Testis (tissue), 5 donors: ENCODE data around the gene DGKZ. TPM values are rescaled to one million over a fixed set of nuclear protein-coding genes. Genes with fewer than 3 reads are reported as not detected.

ENCODE experiments used
- DNase-seq: peaks from one replicate; pipeline ENCODE4 v3.0.0-alpha.2; 2019
- H3K27ac ChIP-seq, 2 donors: fragments of 200-600 bp; sonication (generic); one replicate each; pipeline ENCODE4 v1.5.1; 2019
- H3K27me3 ChIP-seq: fragments of 200-600 bp; sonication (generic); one replicate; pipeline ENCODE4 v1.5.1; 2019
- H3K36me3 ChIP-seq: fragments of 200-600 bp; sonication (generic); one replicate; pipeline ENCODE4 v1.5.1; 2017; ENCODE audit warnings: low read depth; ENCODE audit errors: missing control alignments
- H3K4me1 ChIP-seq: fragments of 200-600 bp; sonication (generic); one replicate; pipeline ENCODE4 v1.5.1; 2019
- H3K4me3 ChIP-seq, 2 donors: fragments of 200-600 bp; sonication (generic); one replicate each; pipeline ENCODE4 v1.5.1; 2017 to 2019
- H3K9me3 ChIP-seq: fragments of 200-600 bp; sonication (generic); one replicate; pipeline ENCODE4 v1.5.1; 2017
- CTCF ChIP-seq, 3 experiments: fragments of 450-650 bp in 2 of 3; fragments of 200-600 bp in 1 of 3; sonication (generic) in 1 of 3; IDR thresholded peaks; one replicate each; pipeline ENCODE4 v1.5.1; 2016 to 2019; ENCODE audit warnings: antibody characterized with exemption in 3 of 3, mild to moderate bottlenecking in 2 of 3, moderate library complexity in 1 of 3
- POLR2A ChIP-seq: fragments of 450-650 bp; IDR thresholded peaks from one replicate; pipeline ENCODE4 v1.6.1; 2017; ENCODE audit warnings: antibody characterized with exemption, mild to moderate bottlenecking, moderate library complexity
- WGBS, 2 donors: methylation state at CpG; one replicate each; pipeline ENCODE4 v1.1.5; 2018; 5-methylcytosine and 5-hydroxymethylcytosine counted together
- intact Hi-C: fragments of 100-400 bp; cut with DNase I; formaldehyde crosslinking; loops from one replicate; pipeline ENCODE4 v1.15.1; 2023; ENCODE audit warnings: low total_unique reads
- long read RNA-seq, 2 donors: transcript quantifications; one replicate each; lab custom pipeline, GENCODE V29; 2026
- polyA plus RNA-seq: library from polyadenylated mRNA; stranded (reverse); fragments of 350-450 nt; fragmentation: Illumina TruSeq; extraction: RNeasy Lipid Tissue Mini Kit (QIAGEN cat#74804); gene quantifications from one replicate; pipeline ENCODE4 v1.2.3, GENCODE V29; 2014; ENCODE audit warnings: low read depth, low replicate concordance; ENCODE audit not compliant: insufficient read depth
- total RNA-seq, 2 donors: library from RNA; depleted of rRNA; stranded (reverse); fragments of >200 nt; gene quantifications; one replicate each; pipeline ENCODE4 v1.2.3, GENCODE V29; 2016

DGKZ gene
- total RNA-seq: 100 to 1,000 TPM in 1 of 2 donors, 10 to 100 TPM in 1; 67.2 to 104 TPM
- polyA plus RNA-seq: 33.8 TPM
- long read RNA-seq, donor 1, partial matches to known transcripts: 5 of 9 reads
- long read RNA-seq, donor 1, other reads (novel, unspliced or antisense): 0 of 9 reads
- long read RNA-seq, donor 2, partial matches to known transcripts: 12 of 15 reads
- long read RNA-seq, donor 2, other reads (novel, unspliced or antisense): 0 of 15 reads

DNA sequence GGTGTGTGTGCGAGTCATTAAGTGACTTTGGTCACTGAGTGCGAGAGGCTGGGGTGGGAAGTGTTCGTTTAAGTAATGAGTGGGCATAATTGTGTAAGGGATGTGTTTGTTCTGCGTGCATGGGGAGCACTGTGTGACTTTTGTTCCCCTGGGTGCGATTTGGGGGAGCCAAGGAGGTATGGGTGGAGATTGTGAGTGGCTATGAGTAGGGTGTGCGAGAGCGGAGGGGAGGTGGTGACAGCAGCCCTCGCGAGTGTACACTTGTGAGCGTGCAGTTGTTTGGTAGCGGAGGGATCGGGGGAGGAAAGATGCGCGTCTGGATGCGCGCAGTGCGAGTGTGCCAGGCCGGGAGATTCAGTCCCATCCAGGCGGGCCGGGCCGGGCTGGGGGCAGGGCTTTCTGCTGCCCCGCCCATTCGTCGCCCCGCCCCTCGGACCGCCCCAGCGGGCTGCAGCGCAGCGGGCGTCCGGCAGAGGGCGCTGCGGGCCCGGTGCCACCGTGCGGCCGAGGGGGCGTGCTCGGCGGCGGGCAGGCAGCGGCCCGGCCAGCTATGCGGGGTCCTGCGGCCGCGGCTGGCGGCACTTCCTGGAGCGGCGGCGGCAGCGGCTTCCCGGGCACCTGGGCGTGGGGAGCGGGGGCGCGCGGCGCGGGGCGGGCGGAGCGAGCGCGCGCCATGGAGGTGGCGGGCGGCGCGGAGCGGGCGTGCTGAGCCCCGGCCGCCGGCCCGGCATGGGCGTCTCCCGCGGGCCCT lies at the start of gene DGKZ:
DGKZ (plus strand) TSS at position 578 of the 751 bp plus-strand sequence. CDS start 197 bp downstream, outside the sequence.
- H3K4me3 ChIP-seq: peak within 1 kb of the TSS; percentile 78 to 88
- H3K27ac ChIP-seq: no peak within 1 kb of the TSS
- peak; percentile 77 to 99 (median 95) for TF ChIP-seq CTCF (IDR thresholded peaks at IDR 0.05)
- TF ChIP-seq POLR2A: no peak
- no peaks in the 10 kb centered on the region for H3K9me3 ChIP-seq
- no peaks in the 10 kb centered on the region for H3K27me3 ChIP-seq
- H3K36me3 ChIP-seq: no peaks in the 10 kb centered on the region
- H3K4me1 ChIP-seq: peaks cover 35% of the 10 kb centered on the region
- 8 to 17% methylated on average over 12 to 34 of the region's 80 CpGs for WGBS, 2 donors
- intact Hi-C loops: no loop called here
- peak; percentile 86 for DNase-seq

- intact Hi-C loops: loop anchor here (5.0 kb wide), 1 partner anchor 57 kb away; no protein-coding TSS in a partner anchor
- no peak overlapping the region for H3K4me3 ChIP-seq
- DNase-seq: no peak
- WGBS, 2 donors: 75 to 77% methylated on average over 8 of the region's 8 CpGs
- no peaks in the 10 kb centered on the region for H3K27me3 ChIP-seq
- no peaks in the 10 kb centered on the region for H3K9me3 ChIP-seq
- H3K27ac ChIP-seq: no peak overlapping the region
- peaks cover 25% of the 10 kb centered on the region for H3K4me1 ChIP-seq
- TF ChIP-seq POLR2A (no peak), CTCF (IDR thresholded peaks at IDR 0.05) (no peak)
- no peaks in the 10 kb centered on the region for H3K36me3 ChIP-seq
These were observed 48.4 kb upstream of the DGKZ start for GRCh38 chr11:46298699-46299433.

GRCh38 chr11:46299451-46299961 lies 47.8 kb upstream of the DGKZ start:
- Histone ChIP-seq H3K27me3 (no peaks in the 10 kb centered on the region), H3K4me1 (peaks cover 22% of the 10 kb centered on the region), H3K27ac (no peak overlapping the region), H3K4me3 (no peak overlapping the region), H3K36me3 (no peaks in the 10 kb centered on the region), H3K9me3 (no peaks in the 10 kb centered on the region)
- TF ChIP-seq CTCF (IDR thresholded peaks at IDR 0.05) (no peak), POLR2A (no peak)
- 68 to 90% methylated on average over 5 of the region's 5 CpGs for WGBS, 2 donors
- DNase-seq: no peak
- intact Hi-C loops: loop anchor here (5.0 kb wide), 1 partner anchor 57 kb away; no protein-coding TSS in a partner anchor

DNA sequence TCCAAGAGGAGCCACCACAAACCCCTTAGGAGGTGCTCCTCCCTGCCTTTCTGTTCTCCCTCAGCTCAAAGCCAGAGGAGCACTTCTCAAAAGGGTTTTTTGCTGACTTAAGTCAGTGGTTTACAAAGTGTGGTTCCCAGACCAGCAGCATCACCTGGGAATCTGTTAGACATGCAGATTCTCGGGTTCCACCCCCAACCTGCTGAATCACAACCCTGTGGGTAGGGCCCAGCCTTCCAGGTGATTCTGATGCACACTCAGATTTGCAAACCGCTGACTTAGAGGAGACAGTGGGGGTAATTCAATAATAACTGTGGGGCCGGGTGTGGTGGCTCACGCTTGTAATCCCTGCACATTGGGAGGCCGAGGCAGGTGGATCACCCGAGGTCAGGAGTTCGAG lies 47.0 kb upstream of the DGKZ start:
- 96 to 98% methylated on average over 7 of the region's 7 CpGs for WGBS, 2 donors
- intact Hi-C loops: no loop called here
- no peak for TF ChIP-seq POLR2A
- no peak for TF ChIP-seq CTCF (IDR thresholded peaks at IDR 0.05)
- no peaks in the 10 kb centered on the region for H3K27me3 ChIP-seq
- no peaks in the 10 kb centered on the region for H3K9me3 ChIP-seq
- H3K4me1 ChIP-seq: peaks cover 15% of the 10 kb centered on the region
- no peak overlapping the region for H3K4me3 ChIP-seq
- DNase-seq: no peak
- no peaks in the 10 kb centered on the region for H3K36me3 ChIP-seq
- no peak overlapping the region for H3K27ac ChIP-seq
